Thyroid gland (tissue), 4 donors: ENCODE data around the gene PTPN11. TPM values are rescaled to one million over a fixed set of nuclear protein-coding genes. Genes with fewer than 3 reads are reported as not detected.
"Not testable (repeated sequence)": the region's sequence is repeated elsewhere in the genome, so short reads cannot be mapped to it uniquely, and the experiment has no call there.

ENCODE experiments used
- DNase-seq, 2 donors: peaks; one replicate each; pipeline ENCODE4 v3.0.0-alpha.2; 2019
- H3K27ac ChIP-seq, 3 donors: fragments of 200-600 bp; sonication (generic); 1 replicate in 2 of 3; 2 replicates in 1 of 3; pipeline ENCODE4 v1.5.1; 2016 to 2019; ENCODE audit warnings: mild to moderate bottlenecking in 1 of 3, moderate library complexity in 1 of 3
- H3K27me3 ChIP-seq: fragments of 200-600 bp; sonication (generic); one replicate; pipeline ENCODE4 v1.5.1; 2019
- H3K36me3 ChIP-seq, 2 donors: fragments of 200-600 bp; sonication (generic); one replicate each; pipeline ENCODE4 v1.5.1; 2016 to 2019
- H3K4me1 ChIP-seq, 2 donors: fragments of 200-600 bp; sonication (generic); one replicate each; pipeline ENCODE4 v1.5.1; 2017 to 2019
- H3K4me3 ChIP-seq, 3 donors: fragments of 200-600 bp; sonication (generic); replicated peaks in 1 of 3; 1 replicate in 2 of 3; 2 replicates in 1 of 3; pipeline ENCODE4 v1.5.1; 2016; ENCODE audit warnings: mild to moderate bottlenecking in 1 of 3
- H3K9me3 ChIP-seq: fragments of 200-600 bp; sonication (generic); one replicate; pipeline ENCODE4 v1.5.1; 2017
- CTCF ChIP-seq, 6 experiments: fragments of 200-600 bp in 3 of 6; fragments of 450-650 bp in 3 of 6; sonication (generic) in 3 of 6; IDR thresholded peaks; one replicate each; pipeline ENCODE4 v1.5.1; 2016 to 2019; ENCODE audit warnings: antibody characterized with exemption in 6 of 6, mild to moderate bottlenecking in 2 of 6, inconsistent platforms in 1 of 6, moderate library complexity in 1 of 6
- POLR2A ChIP-seq, 2 donors: fragments of 450-650 bp; IDR thresholded peaks; one replicate each; pipeline ENCODE4 v1.6.1; 2017; ENCODE audit warnings: antibody characterized with exemption in 2 of 2, mild to moderate bottlenecking in 2 of 2, moderate library complexity in 1 of 2
- WGBS, 2 donors: methylation state at CpG; one replicate each; pipeline ENCODE4 v1.1.5; 2017; 5-methylcytosine and 5-hydroxymethylcytosine counted together
- intact Hi-C: fragments of 100-400 bp; cut with DNase I; formaldehyde crosslinking; loops from one replicate; pipeline ENCODE4 v1.15.1; 2023
- total RNA-seq, 4 donors: library from RNA; depleted of rRNA; stranded (reverse); fragments of >200 nt; gene quantifications; one replicate each; pipeline ENCODE4 v1.2.3, GENCODE V29; 2016

The PTPN11 gene
- total RNA-seq, 4 donors from 2014 or later: 75.8 to 99.6 (median 78.5) TPM

GRCh38 chr12:112514456-112514855, 95.7 kb downstream of the PTPN11 start:
- no peaks in the 10 kb centered on the region for H3K9me3 ChIP-seq
- H3K4me1 ChIP-seq: no peaks in the 10 kb centered on the region
- WGBS, 2 donors: 90 to 92% methylated on average over 5 of the region's 5 CpGs
- TF ChIP-seq POLR2A (IDR thresholded peaks at IDR 0.05) (no peak), CTCF (IDR thresholded peaks at IDR 0.05) (no peak)
- no peak for DNase-seq
- H3K27ac ChIP-seq: no peak overlapping the region
- H3K36me3 ChIP-seq: no peaks in the 10 kb centered on the region
- H3K4me3 ChIP-seq: no peak overlapping the region
- intact Hi-C loops: no loop called here
- H3K27me3 ChIP-seq: no peaks in the 10 kb centered on the region

- intact Hi-C loops: no loop called here
- 77 to 78% methylated on average over 9 of the region's 9 CpGs for WGBS, 2 donors
- H3K36me3 ChIP-seq: no peaks in the 10 kb centered on the region
- no peak overlapping the region for H3K4me3 ChIP-seq
- H3K27ac ChIP-seq: no peak overlapping the region
- TF ChIP-seq CTCF (IDR thresholded peaks at IDR 0.05): no peak
- TF ChIP-seq POLR2A (IDR thresholded peaks at IDR 0.05): no peak
- H3K4me1 ChIP-seq: no peaks in the 10 kb centered on the region
- H3K9me3 ChIP-seq: no peaks in the 10 kb centered on the region
- DNase-seq: no peak
- H3K27me3 ChIP-seq: no peaks in the 10 kb centered on the region
These were observed 96.3 kb downstream of the PTPN11 start for GRCh38 chr12:112514926-112515642.

- TF ChIP-seq CTCF (IDR thresholded peaks at IDR 0.05) (no peak), POLR2A (IDR thresholded peaks at IDR 0.05) (no peak)
- no peak overlapping the region for H3K27ac ChIP-seq
- H3K9me3 ChIP-seq: no peaks in the 10 kb centered on the region
- WGBS, 2 donors: 85 to 86% methylated on average over 5 of the region's 5 CpGs
- H3K27me3 ChIP-seq: no peaks in the 10 kb centered on the region
- DNase-seq: no peak
- H3K4me3 ChIP-seq: no peak overlapping the region
- no peaks in the 10 kb centered on the region for H3K36me3 ChIP-seq
- no peaks in the 10 kb centered on the region for H3K4me1 ChIP-seq
- intact Hi-C loops: no loop called here
These were observed 97.1 kb downstream of the PTPN11 start for GRCh38 chr12:112515868-112516267.

- H3K36me3 ChIP-seq: no peaks in the 10 kb centered on the region
- TF ChIP-seq POLR2A (IDR thresholded peaks at IDR 0.05) (no peak), CTCF (IDR thresholded peaks at IDR 0.05) (no peak)
- WGBS, 2 donors: 86 to 88% methylated on average over 7 of the region's 7 CpGs
- H3K4me3 ChIP-seq: no peak overlapping the region
- no peaks in the 10 kb centered on the region for H3K9me3 ChIP-seq
- no peak overlapping the region for H3K27ac ChIP-seq
- no peak for DNase-seq
- H3K4me1 ChIP-seq: no peaks in the 10 kb centered on the region
- intact Hi-C loops: no loop called here
- H3K27me3 ChIP-seq: no peaks in the 10 kb centered on the region
These were observed 99.1 kb downstream of the PTPN11 start for GRCh38 chr12:112517730-112518364.

- intact Hi-C loops: no loop called here
- no peak overlapping the region for H3K27ac ChIP-seq
- TF ChIP-seq POLR2A (IDR thresholded peaks at IDR 0.05) (no peak), CTCF (IDR thresholded peaks at IDR 0.05) (no peak)
- WGBS, 2 donors: 85% methylated on average over 7 of the region's 7 CpGs
- no peaks in the 10 kb centered on the region for H3K4me1 ChIP-seq
- H3K27me3 ChIP-seq: no peaks in the 10 kb centered on the region
- no peak overlapping the region for H3K4me3 ChIP-seq
- no peaks in the 10 kb centered on the region for H3K9me3 ChIP-seq
- no peak for DNase-seq
- no peaks in the 10 kb centered on the region for H3K36me3 ChIP-seq
These were observed 99.6 kb downstream of the PTPN11 start for GRCh38 chr12:112518365-112518735.

- H3K4me1 ChIP-seq, H3K27me3 ChIP-seq, H3K36me3 ChIP-seq, H3K9me3 ChIP-seq, H3K4me3 ChIP-seq, H3K27ac ChIP-seq, intact Hi-C loops, DNase-seq: not testable (repeated sequence)
- 82 to 94% methylated on average over 2 to 12 of the region's 26 CpGs for WGBS, 2 donors
These were observed 101.1 kb downstream of the PTPN11 start for GRCh38 chr12:112519841-112520340.
